Measurements from ENCODE around the gene LSG1. TPM values are rescaled to one million over a fixed set of nuclear protein-coding genes. Genes with fewer than 3 reads are reported as not detected.

LSG1 gene
- total RNA-seq, 6 donors from 2014 or later = 21.6 to 42.6 (median 34.7) TPM

- TF ChIP-seq EP300 (IDR thresholded peaks at IDR 0.05) (no peak), CTCF (IDR thresholded peaks at IDR 0.05) (no peak), POLR2A (IDR thresholded peaks at IDR 0.05) (no peak), POLR2AphosphoS5 (IDR thresholded peaks at IDR 0.05) (no peak)
- WGBS, 2 donors = 67 to 72% methylated on average over 8 of the region's 8 CpGs
- H3K4me1 ChIP-seq = peaks cover 31 to 49% (median 45%) of the 10 kb centered on the region in 4 donors
- no peaks in the 10 kb centered on the region for H3K27me3 ChIP-seq
- no peaks in the 10 kb centered on the region for H3K36me3 ChIP-seq
- DNase-seq (no peak), ATAC-seq (ENCODE audit: low FRiP score in 2 of 2) (no peak)
- peak overlapping the region in 1 of 4 donors; percentile 48 for H3K27ac ChIP-seq
- no peaks in the 10 kb centered on the region for H3K9me3 ChIP-seq
- no peak overlapping the region for H3K4me3 ChIP-seq
Observed at GRCh38 chr3:194690501-194691372, 18.7 kb upstream of the LSG1 start.

- peak overlapping the region in 2 of 4 donors; percentile 4 to 14 for H3K4me3 ChIP-seq
- ATAC-seq (ENCODE audit: low FRiP score in 2 of 2) = peak in 1 of 2 donors; percentile 27
Observed at GRCh38 chr3:194689493-194689944, 17.5 kb upstream of the LSG1 start.

GRCh38 chr3:194688946-194689345, 17.0 kb upstream of the LSG1 start:
- no peak for DNase-seq
- ATAC-seq (ENCODE audit: low FRiP score in 2 of 2) = no peak
- H3K4me3 ChIP-seq = peak overlapping the region in 2 of 4 donors; percentile 14 to 75
- H3K9me3 ChIP-seq = no peaks in the 10 kb centered on the region
- TF ChIP-seq CTCF (IDR thresholded peaks at IDR 0.05) = no peak
- no peak for TF ChIP-seq POLR2AphosphoS5 (IDR thresholded peaks at IDR 0.05)
- no peak for TF ChIP-seq POLR2A (IDR thresholded peaks at IDR 0.05)
- TF ChIP-seq EP300 (IDR thresholded peaks at IDR 0.05) = no peak
- H3K27ac ChIP-seq = peak overlapping the region; percentile 41 to 86 (median 67)
- H3K4me1 ChIP-seq = peaks cover 38 to 57% (median 52%) of the 10 kb centered on the region in 4 donors
- no peaks in the 10 kb centered on the region for H3K36me3 ChIP-seq
- no peaks in the 10 kb centered on the region for H3K27me3 ChIP-seq
- WGBS, 2 donors = 63 to 67% methylated on average over 6 of the region's 6 CpGs

More at GRCh38 chr3:194689493-194689944, 17.5 kb upstream of the LSG1 start:
- H3K27me3 ChIP-seq = no peaks in the 10 kb centered on the region
- no peaks in the 10 kb centered on the region for H3K36me3 ChIP-seq
- H3K27ac ChIP-seq = peak overlapping the region; percentile 41 to 86 (median 67)
- TF ChIP-seq POLR2AphosphoS5 (IDR thresholded peaks at IDR 0.05) (peak in 1 of 2 donors; percentile 65), CTCF (IDR thresholded peaks at IDR 0.05) (no peak), POLR2A (IDR thresholded peaks at IDR 0.05) (no peak), EP300 (IDR thresholded peaks at IDR 0.05) (no peak)
- no peak for DNase-seq
- H3K9me3 ChIP-seq = no peaks in the 10 kb centered on the region
- WGBS, 2 donors = 18 to 35% methylated on average over 9 of the region's 9 CpGs
- peaks cover 38 to 57% (median 52%) of the 10 kb centered on the region in 4 donors for H3K4me1 ChIP-seq

GRCh38 chr3:194688200-194688740, 16.3 kb upstream of the LSG1 start:
- peak in 1 of 2 donors; percentile 45 for ATAC-seq (ENCODE audit: low FRiP score in 2 of 2)
- H3K4me1 ChIP-seq = peaks cover 38 to 57% (median 53%) of the 10 kb centered on the region in 4 donors
- no peaks in the 10 kb centered on the region for H3K9me3 ChIP-seq
- WGBS, 2 donors = 9 to 11% methylated on average over 12 to 15 of the region's 16 CpGs
- no peak for TF ChIP-seq CTCF (IDR thresholded peaks at IDR 0.05)
- peak in 1 of 2 donors; percentile 51 for TF ChIP-seq POLR2AphosphoS5 (IDR thresholded peaks at IDR 0.05)
- peak overlapping the region; percentile 68 to 75 (median 70) for H3K4me3 ChIP-seq
- DNase-seq = peak in 1 of 2 donors; percentile 47
- peak overlapping the region; percentile 83 to 89 (median 86) for H3K27ac ChIP-seq
- no peaks in the 10 kb centered on the region for H3K27me3 ChIP-seq
- H3K36me3 ChIP-seq = no peaks in the 10 kb centered on the region

Data from upper lobe of left lung (tissue), 6 donors.